Activated CD4-positive, alpha-beta T cell treated with anti-CD3 and anti-CD28 coated beads, Interleukin-2, amount 10 ng/mL, durations not matched to agents 7 days and 5 days (primary cell): ENCODE measurements around the gene WFS1. TPM values are rescaled to one million over a fixed set of nuclear protein-coding genes. Genes with fewer than 3 reads are reported as not detected.

Experiments used
- CTCF ChIA-PET: fragments of 350-600 bp; sonication (Branson Sonifier 250); formaldehyde crosslinking; loops from one replicate; lab custom pipeline; 2021; ENCODE audit warnings: antibody characterized with exemption; lab: Charles Lee
- POLR2A ChIA-PET: fragments of 350-600 bp; sonication (Branson Sonifier 250); formaldehyde crosslinking; loops from one replicate; lab custom pipeline; 2021; ENCODE audit warnings: antibody characterized with exemption; lab: Charles Lee
- DNase-seq: peaks from one replicate; pipeline ENCODE4 v3.0.0-alpha.2; 2020
- H3K27ac Mint-ChIP-seq: one replicate; pipeline ENCODE4 v1.8.0; 2021; ENCODE audit warnings: mild to moderate bottlenecking, moderate library complexity, mixed read lengths
- H3K27me3 Mint-ChIP-seq: one replicate; pipeline ENCODE4 v1.8.0; 2021; ENCODE audit warnings: mixed read lengths
- H3K36me3 Mint-ChIP-seq: one replicate; pipeline ENCODE4 v1.8.0; 2021; ENCODE audit warnings: low read depth, mixed read lengths
- H3K4me1 Mint-ChIP-seq: one replicate; pipeline ENCODE4 v1.8.0; 2021; ENCODE audit warnings: mixed read lengths
- H3K4me3 Mint-ChIP-seq: one replicate; pipeline ENCODE4 v1.8.0; 2021; ENCODE audit warnings: mild to moderate bottlenecking, moderate library complexity, mixed read lengths
- H3K9me3 Mint-ChIP-seq: one replicate; pipeline ENCODE4 v1.8.0; 2021; ENCODE audit warnings: mixed read lengths
- total RNA-seq, 2 experiments: library from RNA; stranded (reverse); gene quantifications; one replicate each; pipeline ENCODE4 v1.2.3, GENCODE V29; 2021

Gene WFS1
- total RNA-seq, 2 experiments from 2014 or later: 1.7 to 2.1 TPM

DNA sequence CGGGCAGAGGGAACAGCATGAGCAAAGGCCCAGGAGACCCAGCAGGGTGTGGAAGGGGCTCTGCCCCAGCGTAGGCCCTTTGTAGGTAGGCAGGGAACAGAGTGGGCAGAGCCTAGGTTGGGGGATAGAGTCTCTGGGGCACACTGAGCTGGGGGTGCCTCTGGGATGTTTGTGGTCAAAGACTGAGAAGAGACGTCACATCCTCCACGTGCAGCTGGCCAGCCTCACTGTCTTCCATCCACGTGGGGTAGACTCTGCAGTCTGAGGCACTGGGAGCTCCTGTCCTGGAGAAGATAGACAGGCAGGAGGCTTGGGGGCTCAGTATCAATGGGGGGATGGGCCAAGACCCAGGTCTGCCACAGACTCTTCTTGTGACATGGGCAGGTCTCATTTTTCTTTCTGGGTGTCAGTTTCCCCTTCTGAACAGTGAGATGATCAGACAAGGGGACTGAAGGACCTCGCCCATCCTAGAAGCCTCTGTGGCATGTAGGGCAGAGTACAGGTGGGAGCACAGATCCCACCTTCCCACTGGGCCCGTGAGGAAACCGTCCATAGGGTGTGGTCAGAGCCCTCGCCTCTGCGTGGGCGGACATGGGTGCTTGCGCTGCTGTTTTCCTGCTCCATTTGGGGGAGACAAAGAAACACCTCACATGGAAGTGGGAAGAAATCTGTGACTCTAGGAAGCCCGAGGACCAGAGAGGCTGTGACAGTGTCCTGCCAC, 22.9 kb downstream of the WFS1 start:
- Mint-ChIP-seq H3K36me3 (no peaks in the 10 kb centered on the region), H3K4me3 (no peak overlapping the region), H3K9me3 (no peaks in the 10 kb centered on the region), H3K27ac (no peak overlapping the region), H3K27me3 (no peaks in the 10 kb centered on the region), H3K4me1 (no peaks in the 10 kb centered on the region)
- DNase-seq: no peak
- ChIA-PET CTCF (no interaction called here), POLR2A (no interaction called here)

DNA sequence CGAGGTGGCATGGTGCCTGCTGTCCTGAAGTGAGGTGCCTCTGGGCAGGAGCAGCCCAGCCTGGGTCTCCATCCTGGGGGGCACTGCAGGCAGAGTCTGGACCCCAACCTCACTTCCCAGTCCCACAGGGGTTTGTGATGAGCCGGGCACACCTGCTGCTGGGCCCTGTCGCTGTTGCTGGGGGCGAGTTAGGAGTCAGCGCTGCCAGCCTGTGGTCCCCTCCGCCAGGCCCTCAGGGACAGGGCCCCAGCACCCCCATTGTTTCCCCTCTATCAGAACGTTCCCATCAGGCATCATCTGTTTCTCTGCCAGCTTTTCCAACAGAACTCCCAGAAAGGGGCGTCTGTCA, 23.4 kb downstream of the WFS1 start:
- H3K9me3 Mint-ChIP-seq: no peaks in the 10 kb centered on the region
- CTCF ChIA-PET: no interaction called here
- no peak overlapping the region for H3K4me3 Mint-ChIP-seq
- no peaks in the 10 kb centered on the region for H3K36me3 Mint-ChIP-seq
- H3K4me1 Mint-ChIP-seq: no peaks in the 10 kb centered on the region
- H3K27me3 Mint-ChIP-seq: no peaks in the 10 kb centered on the region
- H3K27ac Mint-ChIP-seq: no peak overlapping the region
- no peak for DNase-seq
- POLR2A ChIA-PET: no interaction called here

DNA sequence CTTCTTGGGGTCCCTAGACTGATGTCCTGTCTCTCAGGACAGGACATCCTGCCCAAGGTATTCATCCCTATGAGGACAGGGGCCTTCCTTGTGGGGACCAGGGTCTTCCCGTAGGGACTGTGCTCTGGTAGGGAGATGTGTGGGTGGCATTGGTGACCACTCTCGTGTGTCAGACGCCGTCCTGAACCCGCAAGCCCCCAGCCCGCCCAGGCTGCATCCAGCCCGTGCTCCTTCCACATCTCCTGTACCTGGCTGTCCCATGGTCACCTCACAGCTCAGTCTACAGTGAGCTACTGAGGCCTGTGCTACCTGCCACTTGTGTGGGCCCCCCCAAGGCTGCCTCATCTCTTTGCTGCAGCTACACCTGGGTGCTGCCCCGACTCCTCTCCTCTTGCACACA, 24.0 kb downstream of the WFS1 start:
- ChIA-PET CTCF (no interaction called here), POLR2A (no interaction called here)
- H3K4me3 Mint-ChIP-seq: no peak overlapping the region

DNA sequence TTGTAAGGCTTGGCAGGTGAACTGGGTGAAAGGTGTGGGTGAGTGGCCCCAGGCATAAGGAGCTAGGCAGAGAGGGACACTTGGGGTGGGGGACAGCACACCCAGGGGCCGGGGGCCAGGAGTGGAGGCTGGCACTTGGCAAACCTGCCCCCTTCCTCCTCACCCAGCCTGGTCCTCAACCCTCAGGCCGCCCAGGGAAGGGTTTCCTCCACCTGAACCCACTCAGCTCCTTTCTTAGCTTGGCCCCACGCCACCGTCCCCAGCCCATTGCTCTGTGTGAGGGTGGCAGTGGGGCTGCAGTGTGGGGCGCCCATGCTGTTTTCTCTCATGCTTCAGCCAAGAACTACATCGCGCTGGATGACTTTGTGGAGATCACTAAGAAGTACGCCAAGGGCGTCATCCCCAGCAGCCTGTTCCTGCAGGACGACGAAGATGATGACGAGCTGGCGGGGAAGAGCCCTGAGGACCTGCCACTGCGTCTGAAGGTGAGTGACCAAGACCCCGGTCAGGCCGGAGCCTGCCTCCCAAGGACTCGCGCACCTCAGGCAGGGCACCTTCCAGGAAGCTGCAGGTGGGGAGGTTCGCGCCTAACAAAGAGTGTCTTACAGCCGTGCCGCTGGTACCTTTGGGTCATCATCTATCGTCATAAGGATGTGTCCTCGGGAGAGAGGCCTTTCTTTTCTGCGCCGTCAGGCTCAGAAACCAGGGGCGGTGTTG, 25.2 kb downstream of the WFS1 start:
- Mint-ChIP-seq H3K36me3 (no peaks in the 10 kb centered on the region), H3K4me3 (no peak overlapping the region), H3K4me1 (no peaks in the 10 kb centered on the region), H3K27ac (no peak overlapping the region), H3K27me3 (no peaks in the 10 kb centered on the region), H3K9me3 (no peaks in the 10 kb centered on the region)
- DNase-seq: no peak
- CTCF ChIA-PET: no interaction called here
- POLR2A ChIA-PET: no interaction called here

More for the DNA sequence above, 24.0 kb downstream of the WFS1 start:
- no peak overlapping the region for H3K27ac Mint-ChIP-seq
- no peaks in the 10 kb centered on the region for H3K27me3 Mint-ChIP-seq
- H3K36me3 Mint-ChIP-seq: no peaks in the 10 kb centered on the region
- no peaks in the 10 kb centered on the region for H3K4me1 Mint-ChIP-seq
- no peaks in the 10 kb centered on the region for H3K9me3 Mint-ChIP-seq
- no peak for DNase-seq

DNA sequence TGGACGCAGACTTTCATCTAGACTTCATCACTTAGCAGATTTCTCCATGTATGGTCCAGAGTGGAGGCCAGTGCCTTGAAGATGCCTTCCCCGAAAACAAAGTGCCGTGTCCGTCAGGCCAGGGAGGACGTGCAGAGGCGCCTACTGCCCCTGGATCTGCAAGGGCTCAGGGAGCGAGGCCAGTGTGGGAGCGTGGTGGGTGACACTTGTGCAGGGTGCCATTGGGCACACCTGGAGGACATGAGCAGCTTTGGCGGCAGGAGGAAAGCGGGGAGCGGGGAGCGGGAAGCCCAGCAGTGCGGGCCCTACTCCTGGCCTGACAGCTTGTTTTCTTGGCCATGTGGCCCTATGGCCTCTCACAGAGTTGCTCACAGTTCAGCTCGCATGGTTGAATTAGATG, 25.8 kb downstream of the WFS1 start:
- no peak overlapping the region for H3K27ac Mint-ChIP-seq

DNA sequence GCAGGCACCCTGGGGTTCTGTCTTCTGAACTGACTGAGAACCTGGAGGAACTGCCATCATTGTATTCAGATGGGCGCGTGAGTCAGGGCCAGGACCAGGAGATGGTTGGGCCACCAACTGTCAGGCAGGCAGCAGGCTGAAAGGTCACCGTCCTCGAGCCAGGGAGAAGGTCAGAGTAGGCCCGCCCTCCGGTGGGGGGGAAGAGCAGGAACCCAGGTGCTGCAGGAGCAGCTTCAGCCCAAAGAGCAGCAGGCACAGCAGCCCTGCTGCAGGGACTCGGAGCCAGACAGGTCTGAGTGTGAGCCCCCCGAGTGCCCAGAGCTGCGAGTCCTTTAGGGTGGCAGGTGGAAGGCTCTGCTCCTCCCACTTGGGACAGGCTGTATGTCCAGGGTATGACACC, 26.4 kb downstream of the WFS1 start:
- POLR2A ChIA-PET: no interaction called here
- CTCF ChIA-PET: no interaction called here
- H3K9me3 Mint-ChIP-seq: no peaks in the 10 kb centered on the region

More for the DNA sequence above, 25.8 kb downstream of the WFS1 start:
- Mint-ChIP-seq H3K4me3 (no peak overlapping the region), H3K9me3 (no peaks in the 10 kb centered on the region), H3K27me3 (no peaks in the 10 kb centered on the region), H3K4me1 (no peaks in the 10 kb centered on the region), H3K36me3 (no peaks in the 10 kb centered on the region)
- DNase-seq: no peak
- ChIA-PET POLR2A (no interaction called here), CTCF (no interaction called here)

DNA sequence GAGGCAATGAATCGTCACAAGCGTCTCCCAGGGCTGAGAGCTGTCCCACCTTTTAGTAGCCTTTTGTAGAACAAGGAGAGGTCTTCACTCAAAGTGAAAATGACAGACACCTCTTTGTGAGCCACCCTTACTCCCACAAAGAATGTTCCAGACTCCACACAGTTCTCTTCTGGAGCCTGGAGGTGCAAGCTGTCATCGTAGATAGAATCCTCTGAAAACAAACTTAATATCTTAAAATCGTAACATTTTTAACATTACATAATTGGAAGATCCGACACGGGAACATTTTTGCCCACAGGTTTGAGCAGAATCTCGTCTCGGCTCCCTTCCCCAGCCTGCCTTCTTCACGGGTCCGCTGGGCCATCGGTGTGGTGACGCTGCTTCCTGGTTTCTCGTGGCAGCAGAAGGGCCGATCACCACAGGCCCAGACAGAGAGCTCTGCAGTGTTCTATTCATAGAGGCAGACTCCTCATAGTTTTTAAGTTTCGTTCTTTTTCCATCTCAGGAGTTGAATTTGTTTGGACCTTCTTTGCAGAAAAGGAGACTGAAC, 27.7 kb downstream of the WFS1 start:
- H3K4me3 Mint-ChIP-seq: no peak overlapping the region

More for the DNA sequence above, 26.4 kb downstream of the WFS1 start:
- no peak for DNase-seq
- H3K4me3 Mint-ChIP-seq: no peak overlapping the region
- no peak overlapping the region for H3K27ac Mint-ChIP-seq
- H3K36me3 Mint-ChIP-seq: no peaks in the 10 kb centered on the region
- no peaks in the 10 kb centered on the region for H3K27me3 Mint-ChIP-seq
- no peaks in the 10 kb centered on the region for H3K4me1 Mint-ChIP-seq

DNA sequence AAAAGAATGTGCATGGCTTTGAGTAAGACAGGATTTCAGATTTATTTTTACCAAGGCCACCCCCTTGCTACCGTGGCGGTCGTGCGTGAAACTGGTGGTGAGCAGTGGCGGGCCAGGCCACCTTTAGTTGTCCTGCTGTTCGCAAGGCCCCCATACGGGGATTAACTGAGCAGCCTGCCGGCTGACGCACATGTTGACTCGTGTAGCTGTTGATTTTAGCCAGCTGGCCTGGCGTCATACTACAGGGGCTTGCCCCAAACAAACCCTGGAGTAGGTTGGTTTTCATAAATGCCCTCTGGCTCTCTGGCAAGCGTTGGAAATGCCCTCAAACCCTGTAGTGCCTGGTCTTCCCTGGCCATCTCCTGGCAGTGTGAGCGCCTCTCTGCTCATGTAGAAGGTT, 28.4 kb downstream of the WFS1 start:
- H3K9me3 Mint-ChIP-seq: no peaks in the 10 kb centered on the region
- CTCF ChIA-PET: no interaction called here
- H3K4me1 Mint-ChIP-seq: no peaks in the 10 kb centered on the region
- no peak overlapping the region for H3K27ac Mint-ChIP-seq
- POLR2A ChIA-PET: no interaction called here
- no peak for DNase-seq
- no peak overlapping the region for H3K4me3 Mint-ChIP-seq
- no peaks in the 10 kb centered on the region for H3K36me3 Mint-ChIP-seq
- no peaks in the 10 kb centered on the region for H3K27me3 Mint-ChIP-seq

More for the DNA sequence above, 27.7 kb downstream of the WFS1 start:
- ChIA-PET CTCF (no interaction called here), POLR2A (no interaction called here)
- DNase-seq: no peak
- Mint-ChIP-seq H3K9me3 (no peaks in the 10 kb centered on the region), H3K27ac (no peak overlapping the region), H3K36me3 (no peaks in the 10 kb centered on the region), H3K4me1 (no peaks in the 10 kb centered on the region), H3K27me3 (no peaks in the 10 kb centered on the region)

DNA sequence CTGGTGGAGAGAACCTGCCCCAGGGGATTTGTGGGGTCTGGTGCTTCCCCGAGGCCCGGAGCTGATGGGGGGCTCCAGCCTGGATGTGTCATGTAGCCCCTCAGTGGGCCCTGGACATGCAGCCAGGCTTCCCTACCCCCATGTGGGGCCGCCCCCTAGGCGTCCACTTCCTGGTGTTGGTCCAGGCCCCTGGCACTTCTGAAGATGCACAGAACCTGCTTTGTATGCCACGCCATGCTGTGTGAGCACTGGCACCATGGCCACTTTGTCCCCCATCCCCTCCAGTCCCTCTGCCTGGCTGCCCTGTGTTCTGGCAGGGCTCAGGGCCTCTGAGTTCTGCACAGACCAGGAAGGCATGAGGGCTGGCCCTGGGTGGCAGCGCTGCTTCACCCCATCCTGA, 29.2 kb downstream of the WFS1 start:
- Mint-ChIP-seq H3K27me3 (no peaks in the 10 kb centered on the region), H3K9me3 (no peaks in the 10 kb centered on the region), H3K36me3 (no peaks in the 10 kb centered on the region), H3K4me3 (no peak overlapping the region), H3K27ac (no peak overlapping the region), H3K4me1 (no peaks in the 10 kb centered on the region)
- ChIA-PET CTCF (no interaction called here), POLR2A (no interaction called here)
- no peak for DNase-seq

DNA sequence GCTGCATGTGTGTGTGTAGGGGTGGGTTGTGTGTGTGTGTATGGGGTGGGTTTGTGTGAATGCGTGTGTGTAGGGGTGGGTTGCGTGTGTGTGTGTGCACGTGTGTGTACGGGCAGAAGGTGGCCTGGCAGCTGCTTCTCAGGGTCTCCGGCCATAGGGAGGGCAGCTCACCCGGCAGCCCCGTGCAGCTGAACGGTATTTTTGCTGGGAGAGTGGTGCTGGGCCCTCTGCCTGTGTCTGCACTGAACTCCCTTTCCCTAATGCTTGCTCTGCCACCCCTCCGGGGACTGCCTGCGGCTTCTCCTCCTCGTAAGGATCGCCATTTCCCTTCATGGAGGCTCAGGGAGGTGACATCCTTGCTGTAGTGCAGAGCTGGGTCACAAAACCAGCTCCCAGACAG, 30.2 kb downstream of the WFS1 start:
- H3K27me3 Mint-ChIP-seq: no peaks in the 10 kb centered on the region
- no peaks in the 10 kb centered on the region for H3K9me3 Mint-ChIP-seq
- no peak overlapping the region for H3K4me3 Mint-ChIP-seq
- no peak for DNase-seq
- H3K4me1 Mint-ChIP-seq: no peaks in the 10 kb centered on the region
- ChIA-PET POLR2A (no interaction called here), CTCF (no interaction called here)
- no peaks in the 10 kb centered on the region for H3K36me3 Mint-ChIP-seq
- H3K27ac Mint-ChIP-seq: no peak overlapping the region

DNA sequence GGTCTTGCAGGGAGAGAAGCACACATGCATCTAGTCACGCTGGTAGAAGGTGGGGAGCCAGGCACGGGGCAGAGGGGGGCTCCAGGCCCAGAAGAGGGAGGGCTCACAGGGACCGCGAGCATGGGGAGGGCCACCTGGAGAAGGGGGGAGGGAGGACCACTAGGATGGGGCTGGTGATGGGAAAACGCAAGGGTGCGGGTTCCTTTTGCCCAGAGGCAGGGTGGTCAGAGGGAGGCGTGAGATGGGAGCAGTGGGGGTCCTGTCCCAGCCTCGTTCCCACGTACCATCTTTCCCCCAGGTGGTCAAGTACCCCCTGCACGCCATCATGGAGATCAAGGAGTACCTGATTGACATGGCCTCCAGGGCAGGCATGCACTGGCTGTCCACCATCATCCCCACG, 30.7 kb downstream of the WFS1 start:
- ChIA-PET POLR2A (no interaction called here), CTCF (no interaction called here)
- no peak overlapping the region for H3K27ac Mint-ChIP-seq
- peaks cover 1% of the 10 kb centered on the region for H3K27me3 Mint-ChIP-seq
- H3K4me3 Mint-ChIP-seq: no peak overlapping the region
- H3K4me1 Mint-ChIP-seq: no peaks in the 10 kb centered on the region
- no peaks in the 10 kb centered on the region for H3K36me3 Mint-ChIP-seq
- no peaks in the 10 kb centered on the region for H3K9me3 Mint-ChIP-seq
- no peak for DNase-seq

DNA sequence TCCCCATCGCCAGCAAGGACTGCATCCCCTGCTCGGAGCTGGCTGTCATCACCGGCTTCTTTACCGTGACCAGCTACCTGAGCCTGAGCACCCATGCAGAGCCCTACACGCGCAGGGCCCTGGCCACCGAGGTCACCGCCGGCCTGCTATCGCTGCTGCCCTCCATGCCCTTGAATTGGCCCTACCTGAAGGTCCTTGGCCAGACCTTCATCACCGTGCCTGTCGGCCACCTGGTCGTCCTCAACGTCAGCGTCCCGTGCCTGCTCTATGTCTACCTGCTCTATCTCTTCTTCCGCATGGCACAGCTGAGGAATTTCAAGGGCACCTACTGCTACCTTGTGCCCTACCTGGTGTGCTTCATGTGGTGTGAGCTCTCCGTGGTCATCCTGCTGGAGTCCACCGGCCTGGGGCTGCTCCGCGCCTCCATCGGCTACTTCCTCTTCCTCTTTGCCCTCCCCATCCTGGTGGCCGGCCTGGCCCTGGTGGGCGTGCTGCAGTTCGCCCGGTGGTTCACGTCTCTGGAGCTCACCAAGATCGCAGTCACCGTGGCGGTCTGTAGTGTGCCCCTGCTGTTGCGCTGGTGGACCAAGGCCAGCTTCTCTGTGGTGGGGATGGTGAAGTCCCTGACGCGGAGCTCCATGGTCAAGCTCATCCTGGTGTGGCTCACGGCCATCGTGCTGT, 31.5 kb downstream of the WFS1 start:
- POLR2A ChIA-PET: no interaction called here
- DNase-seq: no peak
- Mint-ChIP-seq H3K36me3 (no peaks in the 10 kb centered on the region), H3K9me3 (no peaks in the 10 kb centered on the region), H3K4me3 (no peak overlapping the region), H3K27ac (no peak overlapping the region), H3K4me1 (no peaks in the 10 kb centered on the region), H3K27me3 (peaks cover 6% of the 10 kb centered on the region)
- CTCF ChIA-PET: no interaction called here

DNA sequence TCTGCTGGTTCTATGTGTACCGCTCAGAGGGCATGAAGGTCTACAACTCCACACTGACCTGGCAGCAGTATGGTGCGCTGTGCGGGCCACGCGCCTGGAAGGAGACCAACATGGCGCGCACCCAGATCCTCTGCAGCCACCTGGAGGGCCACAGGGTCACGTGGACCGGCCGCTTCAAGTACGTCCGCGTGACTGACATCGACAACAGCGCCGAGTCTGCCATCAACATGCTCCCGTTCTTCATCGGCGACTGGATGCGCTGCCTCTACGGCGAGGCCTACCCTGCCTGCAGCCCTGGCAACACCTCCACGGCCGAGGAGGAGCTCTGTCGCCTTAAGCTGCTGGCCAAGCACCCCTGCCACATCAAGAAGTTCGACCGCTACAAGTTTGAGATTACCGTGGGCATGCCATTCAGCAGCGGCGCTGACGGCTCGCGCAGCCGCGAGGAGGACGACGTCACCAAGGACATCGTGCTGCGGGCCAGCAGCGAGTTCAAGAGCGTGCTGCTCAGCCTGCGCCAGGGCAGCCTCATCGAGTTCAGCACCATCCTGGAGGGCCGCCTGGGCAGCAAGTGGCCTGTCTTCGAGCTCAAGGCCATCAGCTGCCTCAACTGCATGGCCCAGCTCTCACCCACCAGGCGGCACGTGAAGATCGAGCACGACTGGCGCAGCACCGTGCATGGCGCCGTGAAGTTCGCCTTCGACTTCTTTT, 32.2 kb downstream of the WFS1 start:
- Mint-ChIP-seq H3K9me3 (no peaks in the 10 kb centered on the region), H3K4me1 (no peaks in the 10 kb centered on the region), H3K4me3 (no peak overlapping the region), H3K36me3 (no peaks in the 10 kb centered on the region), H3K27ac (no peak overlapping the region), H3K27me3 (peaks cover 11% of the 10 kb centered on the region)
- ChIA-PET CTCF (interaction anchor here (0.6 kb wide), 1 partner anchor 266 kb away, joined by 3 read pairs; no protein-coding TSS in a partner anchor), POLR2A (no interaction called here)
- no peak for DNase-seq
